Measurements from ENCODE around the gene ILF2. TPM values are rescaled to one million over a fixed set of nuclear protein-coding genes. Genes with fewer than 3 reads are reported as not detected.
"Not testable (repeated sequence)": the region's sequence is repeated elsewhere in the genome, so short reads cannot be mapped to it uniquely, and the experiment has no call there.

The ILF2 gene
- total RNA-seq: 151 and 157 TPM in 2 replicates
- long read RNA-seq, transcript ILF2-201 (14 exons, 1,659 nt): major isoform, 1,592 of 1,688 reads
- long read RNA-seq, partial matches to known transcripts: 26 of 1,688 reads
- long read RNA-seq, other reads (novel, unspliced or antisense): 67 of 1,688 reads

DNA sequence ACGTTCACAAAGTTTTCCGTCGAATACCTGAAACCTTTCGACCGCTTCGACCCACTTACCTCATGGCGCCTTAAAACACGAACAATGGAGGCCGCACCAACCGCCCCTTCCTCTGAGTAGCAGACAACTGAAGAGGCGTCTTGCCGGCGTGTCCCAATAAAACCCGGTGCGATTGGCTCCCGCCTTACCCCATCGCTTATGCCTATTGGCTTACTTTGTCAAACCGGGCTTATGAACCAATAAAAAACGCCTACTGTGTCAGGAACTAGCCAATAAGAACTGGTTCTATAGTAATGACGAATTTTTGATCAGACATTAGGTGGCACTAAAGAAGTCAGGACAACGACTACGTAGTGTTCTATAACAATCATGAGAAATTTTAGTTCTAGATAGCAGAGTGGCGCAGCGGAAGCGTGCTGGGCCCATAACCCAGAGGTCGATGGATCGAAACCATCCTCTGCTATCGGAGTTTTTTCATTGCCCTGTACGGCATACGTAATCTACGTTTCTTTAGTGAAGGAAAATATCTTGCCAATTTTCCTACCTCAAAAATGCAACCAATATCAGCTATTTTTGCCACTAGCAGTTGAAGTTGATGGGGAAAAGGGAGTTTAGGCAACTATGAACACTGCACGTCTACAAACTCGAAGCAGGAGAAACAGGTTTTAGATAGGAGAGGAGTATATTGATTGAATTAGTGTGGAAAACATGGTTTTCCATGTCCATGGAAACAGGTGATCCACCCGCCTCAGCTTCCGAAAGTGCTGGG lies at the start of gene ILF2:
TSS of gene ILF2 (minus strand) at position 135 of the 769 bp plus-strand sequence. CDS start at position 64, 71 bp downstream.
- peak; percentile 98 for DNase-seq (ENCODE audit: extremely low spot score, unreplicated experiment)
- H3K27ac Mint-ChIP-seq (ENCODE audit: unreplicated experiment): no peak within 1 kb of the TSS
- H3K4me3 Mint-ChIP-seq (ENCODE audit: unreplicated experiment): no peak within 1 kb of the TSS

DNA sequence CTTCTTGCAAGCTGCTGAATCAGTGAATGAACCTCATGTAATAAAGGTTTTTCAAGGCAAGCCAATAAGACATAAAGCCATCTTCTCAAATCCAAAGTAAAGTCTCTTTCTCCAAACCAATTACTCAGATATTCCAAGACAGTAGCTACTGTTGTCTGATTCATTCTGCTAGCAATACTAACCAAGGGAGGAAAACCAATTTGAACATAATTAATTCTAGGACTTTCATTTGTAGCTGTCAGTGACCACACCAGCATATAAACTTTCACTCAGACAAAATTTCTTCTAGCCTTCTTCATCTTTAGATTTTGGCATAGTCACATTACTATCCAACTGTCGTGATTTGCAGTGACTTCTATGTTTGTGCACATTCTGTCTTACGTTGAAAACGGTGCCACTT lies 46.5 kb upstream of the ILF2 start:
- peaks cover 8% of the 10 kb centered on the region for H3K27me3 Mint-ChIP-seq (ENCODE audit: unreplicated experiment)
- H3K9me3 Mint-ChIP-seq (ENCODE audit: unreplicated experiment): no peaks in the 10 kb centered on the region
- no peak overlapping the region for H3K4me3 Mint-ChIP-seq (ENCODE audit: unreplicated experiment)
- H3K4me1 Mint-ChIP-seq (ENCODE audit: unreplicated experiment): no peaks in the 10 kb centered on the region
- H3K27ac Mint-ChIP-seq (ENCODE audit: unreplicated experiment): no peak overlapping the region
- TF ChIP-seq, protein P1, sequence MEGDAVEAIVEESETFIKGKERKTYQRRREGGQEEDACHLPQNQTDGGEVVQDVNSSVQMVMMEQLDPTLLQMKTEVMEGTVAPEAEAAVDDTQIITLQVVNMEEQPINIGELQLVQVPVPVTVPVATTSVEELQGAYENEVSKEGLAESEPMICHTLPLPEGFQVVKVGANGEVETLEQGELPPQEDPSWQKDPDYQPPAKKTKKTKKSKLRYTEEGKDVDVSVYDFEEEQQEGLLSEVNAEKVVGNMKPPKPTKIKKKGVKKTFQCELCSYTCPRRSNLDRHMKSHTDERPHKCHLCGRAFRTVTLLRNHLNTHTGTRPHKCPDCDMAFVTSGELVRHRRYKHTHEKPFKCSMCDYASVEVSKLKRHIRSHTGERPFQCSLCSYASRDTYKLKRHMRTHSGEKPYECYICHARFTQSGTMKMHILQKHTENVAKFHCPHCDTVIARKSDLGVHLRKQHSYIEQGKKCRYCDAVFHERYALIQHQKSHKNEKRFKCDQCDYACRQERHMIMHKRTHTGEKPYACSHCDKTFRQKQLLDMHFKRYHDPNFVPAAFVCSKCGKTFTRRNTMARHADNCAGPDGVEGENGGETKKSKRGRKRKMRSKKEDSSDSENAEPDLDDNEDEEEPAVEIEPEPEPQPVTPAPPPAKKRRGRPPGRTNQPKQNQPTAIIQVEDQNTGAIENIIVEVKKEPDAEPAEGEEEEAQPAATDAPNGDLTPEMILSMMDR (IDR thresholded peaks at IDR 0.05): no peak
- H3K36me3 Mint-ChIP-seq (ENCODE audit: unreplicated experiment): no peaks in the 10 kb centered on the region
- DNase-seq (ENCODE audit: extremely low spot score, unreplicated experiment): no peak

More for the DNA sequence above, at the start of gene ILF2:
- Mint-ChIP-seq H3K9me3 (ENCODE audit: unreplicated experiment) (no peaks in the 10 kb centered on the region), H3K27me3 (ENCODE audit: unreplicated experiment) (no peaks in the 10 kb centered on the region), H3K4me1 (ENCODE audit: unreplicated experiment) (peaks cover 18% of the 10 kb centered on the region), H3K36me3 (ENCODE audit: unreplicated experiment) (peaks cover 17% of the 10 kb centered on the region)
- TF ChIP-seq, protein P1 (IDR thresholded peaks at IDR 0.05): peak; percentile 33

DNA sequence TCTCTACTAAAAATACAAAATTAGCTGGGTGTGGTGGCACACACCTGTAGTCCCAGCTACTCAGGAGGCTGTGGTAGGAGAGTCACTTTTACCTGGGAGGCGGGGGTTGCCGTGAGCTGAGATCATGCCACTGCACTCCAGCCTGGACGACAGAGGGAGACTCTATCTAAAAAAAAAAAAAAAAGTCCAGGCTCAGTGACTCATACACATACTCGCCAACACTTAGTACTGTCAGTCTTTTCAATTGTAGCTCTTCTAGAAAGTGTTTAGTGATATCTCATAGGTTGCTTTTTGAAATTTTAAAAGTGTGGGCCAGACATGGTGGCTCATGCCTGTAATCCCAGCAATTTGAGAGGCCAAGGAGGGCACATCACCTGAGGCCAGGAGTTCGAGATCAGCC lies 45.4 kb upstream of the ILF2 start:
- H3K4me1 Mint-ChIP-seq (ENCODE audit: unreplicated experiment); H3K27me3 Mint-ChIP-seq (ENCODE audit: unreplicated experiment); H3K9me3 Mint-ChIP-seq (ENCODE audit: unreplicated experiment); H3K36me3 Mint-ChIP-seq (ENCODE audit: unreplicated experiment); DNase-seq (ENCODE audit: extremely low spot score, unreplicated experiment); H3K27ac Mint-ChIP-seq (ENCODE audit: unreplicated experiment); H3K4me3 Mint-ChIP-seq (ENCODE audit: unreplicated experiment): not testable (repeated sequence)

DNA sequence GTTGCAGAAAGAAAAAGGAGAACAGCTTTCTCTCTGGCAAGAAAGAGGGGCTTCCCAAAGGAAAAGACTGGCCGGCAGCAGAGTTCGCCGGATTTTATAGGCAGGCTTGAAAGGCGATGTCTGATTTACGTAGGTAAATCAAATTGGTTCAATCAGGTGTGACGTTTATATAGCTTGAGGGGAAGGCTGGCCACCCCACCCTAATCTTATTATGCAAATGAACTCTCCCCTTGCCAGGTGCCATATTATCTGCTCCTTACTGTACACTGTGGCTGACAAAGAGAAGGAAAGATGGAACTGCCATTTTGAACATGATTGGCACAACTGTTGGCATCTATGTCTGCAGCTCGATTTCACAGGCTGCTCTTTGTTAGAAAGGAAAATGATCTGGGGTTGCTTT lies 40.2 kb upstream of the ILF2 start:
- no peaks in the 10 kb centered on the region for H3K4me1 Mint-ChIP-seq (ENCODE audit: unreplicated experiment)

DNA sequence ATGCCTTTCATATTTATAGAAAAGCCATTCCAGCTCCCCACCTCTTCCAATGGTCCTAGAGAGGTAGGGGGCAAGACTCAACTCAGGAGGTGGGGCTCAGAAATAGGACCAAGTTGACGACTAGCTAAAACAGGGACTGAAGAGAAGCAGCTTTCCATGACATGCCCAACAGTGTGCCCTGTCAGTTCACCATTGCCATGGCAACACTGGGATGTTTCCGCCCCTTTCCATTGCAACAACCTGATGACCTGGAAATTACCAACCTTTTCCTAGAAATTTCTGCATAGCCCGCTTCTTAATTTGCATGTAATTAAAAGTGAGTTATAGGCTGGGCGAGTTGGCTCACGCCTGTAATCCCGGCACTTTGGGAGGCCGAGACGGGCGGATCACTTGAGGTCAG lies 34.7 kb upstream of the ILF2 start:
- Mint-ChIP-seq H3K36me3 (ENCODE audit: unreplicated experiment) (no peaks in the 10 kb centered on the region), H3K9me3 (ENCODE audit: unreplicated experiment) (no peaks in the 10 kb centered on the region), H3K27me3 (ENCODE audit: unreplicated experiment) (no peaks in the 10 kb centered on the region), H3K27ac (ENCODE audit: unreplicated experiment) (no peak overlapping the region), H3K4me3 (ENCODE audit: unreplicated experiment) (no peak overlapping the region), H3K4me1 (ENCODE audit: unreplicated experiment) (no peaks in the 10 kb centered on the region)
- no peak for DNase-seq (ENCODE audit: extremely low spot score, unreplicated experiment)
- TF ChIP-seq, protein P1 (IDR thresholded peaks at IDR 0.05): no peak

More for the DNA sequence above, 40.2 kb upstream of the ILF2 start:
- Mint-ChIP-seq H3K4me3 (ENCODE audit: unreplicated experiment) (no peak overlapping the region), H3K27ac (ENCODE audit: unreplicated experiment) (no peak overlapping the region), H3K36me3 (ENCODE audit: unreplicated experiment) (no peaks in the 10 kb centered on the region), H3K27me3 (ENCODE audit: unreplicated experiment) (peaks cover 5% of the 10 kb centered on the region), H3K9me3 (ENCODE audit: unreplicated experiment) (no peaks in the 10 kb centered on the region)
- no peak for DNase-seq (ENCODE audit: extremely low spot score, unreplicated experiment)
- TF ChIP-seq, protein P1 (IDR thresholded peaks at IDR 0.05): no peak
